Epithelial cell of esophagus (primary cell): Measurements from ENCODE around the gene PTPRN2.

ENCODE experiments used
- DNase-seq: peaks from one replicate; pipeline ENCODE4 v3.0.0; 2010; ENCODE audit warnings: low read depth
- H3K4me3 ChIP-seq: 2 replicates; pipeline ENCODE4 v1.5.1; 2011; ENCODE audit warnings: mild to moderate bottlenecking, low read length, control low read depth
- TF ChIP-seq, protein P1 (sequence below): IDR thresholded peaks from 2 replicates; pipeline ENCODE4 v1.5.1; 2011; ENCODE audit warnings: low read depth, mild to moderate bottlenecking, low read length, control low read depth, inconsistent platforms; ENCODE audit not compliant: insufficient read depth; ENCODE audit errors: missing control alignments

The PTPRN2 gene

DNA sequence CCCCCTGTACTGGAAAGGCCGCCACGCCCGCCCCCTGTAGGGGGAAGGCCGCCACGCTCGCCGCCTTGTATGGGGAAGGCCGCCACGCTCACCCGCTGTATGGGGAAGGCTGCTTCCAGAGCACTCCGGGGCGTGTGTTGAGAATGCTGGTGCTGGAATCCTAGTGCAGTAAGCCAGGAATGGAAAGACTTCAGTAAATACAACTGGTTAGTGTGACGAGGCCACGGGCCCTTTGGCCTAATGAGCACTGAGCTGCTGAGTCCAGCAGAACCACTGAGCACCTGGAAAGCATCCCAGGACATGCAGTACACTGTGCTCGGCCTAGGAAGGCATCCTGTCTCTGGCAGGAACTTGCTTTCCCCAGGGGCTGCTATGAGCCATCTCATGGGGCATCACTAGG, 398.9 kb downstream of the PTPRN2 start:
- DNase-seq: no peak
- TF ChIP-seq, protein P1, sequence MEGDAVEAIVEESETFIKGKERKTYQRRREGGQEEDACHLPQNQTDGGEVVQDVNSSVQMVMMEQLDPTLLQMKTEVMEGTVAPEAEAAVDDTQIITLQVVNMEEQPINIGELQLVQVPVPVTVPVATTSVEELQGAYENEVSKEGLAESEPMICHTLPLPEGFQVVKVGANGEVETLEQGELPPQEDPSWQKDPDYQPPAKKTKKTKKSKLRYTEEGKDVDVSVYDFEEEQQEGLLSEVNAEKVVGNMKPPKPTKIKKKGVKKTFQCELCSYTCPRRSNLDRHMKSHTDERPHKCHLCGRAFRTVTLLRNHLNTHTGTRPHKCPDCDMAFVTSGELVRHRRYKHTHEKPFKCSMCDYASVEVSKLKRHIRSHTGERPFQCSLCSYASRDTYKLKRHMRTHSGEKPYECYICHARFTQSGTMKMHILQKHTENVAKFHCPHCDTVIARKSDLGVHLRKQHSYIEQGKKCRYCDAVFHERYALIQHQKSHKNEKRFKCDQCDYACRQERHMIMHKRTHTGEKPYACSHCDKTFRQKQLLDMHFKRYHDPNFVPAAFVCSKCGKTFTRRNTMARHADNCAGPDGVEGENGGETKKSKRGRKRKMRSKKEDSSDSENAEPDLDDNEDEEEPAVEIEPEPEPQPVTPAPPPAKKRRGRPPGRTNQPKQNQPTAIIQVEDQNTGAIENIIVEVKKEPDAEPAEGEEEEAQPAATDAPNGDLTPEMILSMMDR: no peak
- H3K4me3 ChIP-seq: no peak overlapping the region

DNA sequence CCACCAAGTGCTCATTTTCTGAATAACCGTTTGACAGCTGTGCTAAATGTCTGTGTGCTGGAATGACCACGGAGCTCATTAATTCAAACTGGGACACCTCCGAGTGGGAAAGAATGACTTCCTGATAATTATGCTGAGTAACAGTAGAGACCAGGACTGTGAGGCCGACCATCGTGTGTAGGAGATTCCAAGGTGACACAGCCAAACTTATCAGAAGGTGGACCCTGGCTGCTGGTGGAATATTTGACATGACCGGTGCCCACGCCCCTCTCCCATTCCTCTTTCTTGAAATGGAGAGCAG, 400.0 kb downstream of the PTPRN2 start:
- no peak for DNase-seq
- TF ChIP-seq, protein P1: no peak
- H3K4me3 ChIP-seq: no peak overlapping the region

DNA sequence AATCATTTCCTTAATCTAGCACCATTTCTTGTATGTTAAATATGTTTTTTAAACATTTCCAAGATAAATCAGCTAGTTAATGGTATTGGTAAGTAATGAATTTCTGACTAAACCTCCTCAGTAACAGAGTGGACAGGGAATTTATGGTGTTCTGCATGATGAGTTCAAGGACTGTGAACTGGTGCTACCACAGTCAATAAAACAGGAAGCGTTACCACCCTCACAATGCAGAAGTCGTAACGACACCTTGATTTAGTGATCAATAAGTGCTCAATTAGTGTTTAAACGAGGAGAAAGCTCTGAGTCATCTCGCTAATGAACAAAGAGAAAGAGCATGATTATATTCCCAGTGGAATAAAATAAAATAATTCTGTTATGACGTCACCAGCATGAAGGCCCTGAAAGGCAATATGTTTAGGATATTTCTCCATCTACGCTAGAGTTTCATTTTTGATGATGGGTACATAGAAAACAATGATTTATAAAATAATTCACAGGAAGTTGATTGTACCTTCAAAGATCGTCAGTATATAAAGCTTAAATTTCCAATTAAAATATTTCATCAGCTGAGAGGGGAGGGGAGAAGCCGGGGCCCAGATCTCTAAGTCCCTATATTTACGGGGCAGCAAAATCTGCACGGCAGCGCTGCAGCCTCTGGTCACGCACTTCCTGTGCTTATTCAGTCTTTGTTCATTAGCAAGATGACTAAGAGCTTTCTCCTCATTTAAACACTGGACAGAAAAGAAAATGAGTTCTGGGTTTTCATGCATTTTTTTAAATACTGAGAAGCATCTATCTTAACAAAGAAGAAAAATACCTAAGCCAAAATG, 400.5 kb downstream of the PTPRN2 start:
- no peak overlapping the region for H3K4me3 ChIP-seq
- TF ChIP-seq, protein P1: no peak
- no peak for DNase-seq

DNA sequence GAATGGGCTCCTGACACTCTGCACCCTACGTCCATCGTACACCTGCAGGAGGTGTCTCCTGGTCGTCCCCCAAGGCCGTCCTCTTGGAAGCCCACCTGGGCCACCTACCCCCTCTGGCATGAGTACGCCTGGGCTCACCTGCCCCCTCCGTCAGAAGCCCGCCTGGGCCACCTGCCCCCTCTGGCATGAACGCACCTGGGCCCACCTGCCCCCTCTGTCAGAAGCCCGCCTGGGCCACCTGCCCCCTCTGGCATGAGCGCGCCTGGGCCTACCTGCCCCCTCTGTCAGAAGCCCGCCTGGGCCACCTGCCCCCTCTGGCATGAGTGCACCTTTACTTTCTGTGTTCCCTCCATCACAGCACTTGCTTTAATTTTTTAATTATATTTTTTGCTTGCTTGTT, 401.2 kb downstream of the PTPRN2 start:
- no peak overlapping the region for H3K4me3 ChIP-seq
- TF ChIP-seq, protein P1: no peak
- no peak for DNase-seq

DNA sequence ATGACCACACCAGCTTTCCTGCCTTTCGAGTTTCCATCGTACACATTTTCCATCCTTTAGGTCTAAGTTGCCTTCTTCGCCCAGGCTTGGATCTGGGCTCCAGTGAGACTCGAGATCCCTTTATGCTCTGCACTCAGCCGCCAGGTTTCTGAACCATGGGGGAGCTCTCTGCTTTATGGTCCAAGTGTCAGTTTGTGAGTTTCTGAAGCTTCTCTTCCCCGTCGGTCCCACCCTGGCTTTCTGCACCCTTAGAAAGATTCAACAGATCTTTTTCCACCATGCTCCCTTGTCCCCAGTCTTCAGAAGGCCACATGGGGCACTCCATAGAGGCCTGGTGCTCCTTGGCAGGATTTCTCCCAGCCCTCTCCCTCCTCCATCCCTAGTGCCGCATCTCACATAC, 402.0 kb downstream of the PTPRN2 start:
- no peak overlapping the region for H3K4me3 ChIP-seq
- DNase-seq: no peak
- TF ChIP-seq, protein P1: no peak

DNA sequence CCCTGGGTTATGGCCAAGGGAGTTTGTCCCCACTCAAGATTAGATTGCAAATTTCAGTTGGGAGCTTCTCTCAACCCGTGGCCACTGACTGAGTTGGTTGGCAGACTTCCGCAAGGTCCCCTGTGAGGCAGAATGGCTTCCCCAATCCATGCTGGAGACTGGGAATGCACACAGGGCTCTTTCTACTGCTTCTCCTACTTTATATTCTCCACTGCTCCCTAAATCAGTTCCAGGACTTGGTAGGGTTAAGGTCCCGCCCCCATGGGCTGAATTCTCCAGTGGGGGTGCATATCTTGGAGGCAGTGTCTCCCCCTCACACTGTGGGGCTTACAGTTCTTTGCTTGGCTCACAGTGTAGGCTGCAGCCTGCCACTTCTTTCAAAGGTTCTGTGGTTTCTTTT, 404.2 kb downstream of the PTPRN2 start:
- H3K4me3 ChIP-seq: no peak overlapping the region

DNA sequence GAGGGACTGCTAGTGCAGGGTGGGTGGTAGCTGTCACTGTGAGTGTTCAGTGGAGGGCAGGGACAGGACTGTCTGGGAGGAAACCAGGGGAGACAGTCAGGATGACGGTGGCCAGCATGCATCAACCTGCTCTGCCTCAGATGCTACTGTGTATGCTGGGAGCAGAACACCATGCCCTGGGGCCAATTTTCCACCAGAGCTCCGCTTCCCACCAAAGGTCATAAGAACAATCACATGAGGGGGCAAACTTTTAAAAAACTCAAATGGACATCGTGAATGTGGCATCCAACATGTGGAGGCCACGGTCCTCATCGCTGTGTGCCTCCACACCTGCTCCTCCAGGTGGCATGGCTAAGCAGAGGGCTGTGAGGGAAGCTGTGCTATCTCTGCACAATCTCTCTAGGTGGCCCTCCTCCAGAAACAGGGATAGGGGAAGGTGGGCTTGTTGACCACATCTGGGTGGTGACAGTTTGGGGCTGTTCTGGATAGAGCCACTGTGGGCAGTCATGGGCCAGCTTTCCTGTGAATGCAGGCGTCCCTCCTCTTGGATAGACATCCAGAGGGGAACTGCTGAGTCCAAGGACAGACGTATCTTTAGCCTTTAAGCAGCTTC, 411.0 kb downstream of the PTPRN2 start:
- no peak for DNase-seq
- TF ChIP-seq, protein P1: no peak
- no peak overlapping the region for H3K4me3 ChIP-seq

More for the DNA sequence above, 404.2 kb downstream of the PTPRN2 start:
- no peak for DNase-seq
- TF ChIP-seq, protein P1: no peak
